K562 (cell line): ENCODE results near the gene UCK1. TPM values are rescaled to one million over a fixed set of nuclear protein-coding genes. Genes with fewer than 3 reads are reported as not detected.

ENCODE experiments used
- ARID3B ChIP-seq: fragments of 250-450 bp; sonication (Bioruptor Pico); IDR thresholded peaks from 2 replicates; pipeline ENCODE4 v1.4.0; 2020; ENCODE audit warnings: borderline replicate concordance
- GABPB1 ChIP-seq: sonication (generic); formaldehyde crosslinking; IDR thresholded peaks from 2 replicates; pipeline ENCODE4 v1.8.0; 2022; ENCODE audit warnings: mild to moderate bottlenecking, missing genetic modification reagents
- GATAD2B ChIP-seq: fragments of 450-650 bp; IDR thresholded peaks from 2 replicates; pipeline ENCODE4 v1.6.1; 2017; ENCODE audit warnings: mild to moderate bottlenecking, borderline replicate concordance
- HMGN3 ChIP-seq: IDR thresholded peaks from 2 replicates; pipeline ENCODE4 v1.6.1; 2011; ENCODE audit warnings: borderline replicate concordance, low read depth, mild to moderate bottlenecking, mixed read lengths, low read length; ENCODE audit not compliant: insufficient read length; ENCODE audit errors: extremely low read depth
- PRPF4 ChIP-seq: fragments of 200-400 bp; formaldehyde crosslinking; IDR thresholded peaks from one replicate; pipeline ENCODE4 v1.6.1; 2017; ENCODE audit warnings: low read length, low read depth, mild to moderate bottlenecking; ENCODE audit not compliant: insufficient read depth, poor library complexity, severe bottlenecking
- SIX5 ChIP-seq, 2 experiments: IDR thresholded peaks; 2 replicates each; pipeline ENCODE4 v1.6.1; 2011; ENCODE audit warnings: low read length in 2 of 2, borderline replicate concordance in 1 of 2, low read depth in 1 of 2, mild to moderate bottlenecking in 1 of 2, moderate library complexity in 1 of 2; ENCODE audit not compliant: insufficient read depth in 1 of 2
- TBP ChIP-seq: optimal IDR thresholded peaks from 2 replicates; pipeline ENCODE3; 2011; ENCODE audit warnings: low read depth, low read length, improper control_type of control experiment
- THAP7 ChIP-seq: fragments of 250-450 bp; sonication (Bioruptor Pico); IDR thresholded peaks from 2 replicates; pipeline ENCODE4 v1.5.0; 2021
- ZBTB11 ChIP-seq, 3 experiments: fragments of 200-800 bp in 1 of 3; fragments of 250-450 bp in 1 of 3; fragments of 450-650 bp in 1 of 3; sonication (Bioruptor Pico) in 1 of 3; sonication (Bioruptor generic) in 1 of 3; formaldehyde crosslinking in 1 of 3; IDR thresholded peaks; 2 replicates each; pipeline versions ENCODE4 v1.6.1 to v1.8.0; 2016 to 2022; ENCODE audit warnings: mild to moderate bottlenecking in 2 of 3, missing genetic modification characterization in 2 of 3, missing compliant biosample characterization in 1 of 3, moderate library complexity in 1 of 3
- polyA plus RNA-seq, 8 experiments: library from polyadenylated mRNA; depleted of rRNA in 4 of 8; stranded (reverse) in 5 of 8; unstranded in 3 of 8; fragments of >200 nt; fragmentation: Nextera tagmentation in 2 of 8; fragmentation: Illumina TruSeq in 1 of 8; extraction: Ambion mirVana in 2 of 8; extraction: Trizol in 1 of 8; gene quantifications; 2 replicates each; pipeline versions ENCODE4 v1.2.1 to v1.2.3, GENCODE V29; 2011 to 2014; ENCODE audit warnings: inconsistent platforms in 1 of 8, missing spikeins in 1 of 8
- total RNA-seq, 7 experiments: library from RNA; depleted of rRNA in 6 of 7; stranded (reverse); fragments of >200 nt in 6 of 7; fragmentation: Illumina TruSeq in 2 of 7; extraction: Trizol in 2 of 7; gene quantifications; 2 replicates each; pipeline versions ENCODE4 v1.2.1 to v1.2.3, GENCODE V29; 2011 to 2021; ENCODE audit warnings: low replicate concordance in 1 of 7

UCK1 gene
- total and polyA plus RNA-seq, 9 of the 15 experiments (the other 6 are each of a cell fraction or from before 2014, with no cell fraction given) = 0.27 to 27.5 (median 16.1) TPM

GRCh38 chr9:131530920-131531832 lies at the start of gene UCK1 (continued):
- TF ChIP-seq ARID3B (CRISPR knock-in tag) (no peak), GABPB1 (peak; percentile 98), SIX5 (IDR thresholded peaks at IDR 0.05; ENCODE audit: borderline replicate concordance in 1 of 2, insufficient read depth in 1 of 2, low read depth in 1 of 2, low read length in 2 of 2) (peak; percentile 48 to 81), HMGN3 (peak; percentile 26), ZBTB11 (CRISPR knock-in tag; IDR thresholded peaks at IDR 0.05) (peak in 1 of 3 experiments; percentile 79; a peak in 2 of 6 replicates), GATAD2B (peak; percentile 75; the same call in 1 of the 2 replicates), TBP (peak; percentile 43), PRPF4 (peak; percentile 43), THAP7 (CRISPR knock-in tag) (no peak)
